Central memory CD4-positive, alpha-beta T cell (primary cell): Measurements from ENCODE around the gene UBE2H.

Source experiments
- DNase-seq: peaks from one replicate; pipeline ENCODE4 v3.0.0; 2022

Gene UBE2H

DNA sequence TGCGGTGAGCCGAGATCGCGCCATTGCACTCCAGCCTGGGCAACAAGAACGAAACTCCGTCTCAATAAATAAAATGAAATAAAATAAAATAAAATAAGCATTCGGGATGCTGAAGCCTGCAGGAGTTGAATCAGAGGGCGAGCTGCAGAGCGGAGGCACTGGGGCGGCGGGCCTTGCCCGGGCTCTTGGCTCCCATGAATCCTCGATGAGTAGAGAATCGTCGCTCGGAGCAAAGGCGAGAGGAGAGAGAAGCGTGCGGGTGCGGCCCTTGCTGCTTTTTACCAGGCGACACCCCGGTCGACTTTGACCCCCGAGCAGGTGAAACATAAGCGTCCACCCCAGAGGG lies 168.3 kb downstream of the UBE2H start:
- DNase-seq, result no peak

DNA sequence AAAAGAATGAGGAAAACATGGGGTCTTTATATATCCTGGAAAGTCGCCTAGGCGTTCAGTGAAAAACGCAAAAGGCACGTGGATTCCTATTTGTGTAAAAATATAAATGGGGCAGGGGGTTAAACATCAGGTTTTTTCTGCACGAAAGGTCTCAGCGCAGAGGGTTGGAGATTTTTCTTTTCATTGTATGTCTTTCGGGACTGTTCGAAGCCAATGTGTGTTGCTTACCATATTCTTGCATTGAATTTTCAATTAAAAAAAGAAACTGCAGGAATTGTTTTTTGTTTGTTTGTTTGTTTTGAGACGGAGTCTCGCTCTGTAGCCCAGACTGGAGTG lies 169.2 kb downstream of the UBE2H start:
- DNase-seq, result no peak

DNA sequence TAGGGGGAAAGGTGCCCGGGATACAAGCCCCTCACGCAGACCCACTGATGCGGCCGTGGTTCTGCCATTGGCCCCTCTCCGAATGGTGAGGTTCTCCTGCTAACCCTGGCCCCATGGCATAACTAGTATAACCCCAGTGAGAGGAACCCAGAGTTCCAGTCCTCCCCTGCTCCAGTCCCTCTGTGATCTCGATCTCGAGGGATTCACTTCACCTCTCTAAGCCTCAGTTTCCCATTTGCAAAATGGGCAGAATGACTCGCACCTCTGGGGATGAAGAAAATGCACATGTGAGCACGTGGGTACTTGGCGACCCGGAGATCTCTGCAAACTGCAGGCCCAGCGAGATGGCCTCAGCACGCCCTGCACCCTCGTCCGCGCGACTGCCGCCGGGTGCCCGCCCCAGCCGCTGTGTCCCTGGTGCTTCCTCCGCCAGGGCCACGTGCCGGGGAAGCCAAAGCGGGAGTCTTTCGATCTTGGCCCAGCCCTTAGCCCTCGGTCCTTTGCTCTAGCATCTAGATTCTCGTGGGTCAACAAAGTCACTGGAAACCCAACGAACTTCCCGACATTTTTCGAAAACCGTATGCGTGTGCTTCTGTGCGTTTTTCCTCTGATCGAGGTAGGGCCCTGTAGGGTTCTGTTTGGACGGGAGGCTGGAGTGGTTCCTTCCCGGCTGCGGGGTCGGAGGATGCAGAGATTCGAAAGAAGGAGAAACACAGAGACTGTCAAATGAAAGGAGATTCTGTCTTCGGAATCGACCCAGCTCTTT lies 169.8 kb downstream of the UBE2H start:
- no peak for DNase-seq

DNA sequence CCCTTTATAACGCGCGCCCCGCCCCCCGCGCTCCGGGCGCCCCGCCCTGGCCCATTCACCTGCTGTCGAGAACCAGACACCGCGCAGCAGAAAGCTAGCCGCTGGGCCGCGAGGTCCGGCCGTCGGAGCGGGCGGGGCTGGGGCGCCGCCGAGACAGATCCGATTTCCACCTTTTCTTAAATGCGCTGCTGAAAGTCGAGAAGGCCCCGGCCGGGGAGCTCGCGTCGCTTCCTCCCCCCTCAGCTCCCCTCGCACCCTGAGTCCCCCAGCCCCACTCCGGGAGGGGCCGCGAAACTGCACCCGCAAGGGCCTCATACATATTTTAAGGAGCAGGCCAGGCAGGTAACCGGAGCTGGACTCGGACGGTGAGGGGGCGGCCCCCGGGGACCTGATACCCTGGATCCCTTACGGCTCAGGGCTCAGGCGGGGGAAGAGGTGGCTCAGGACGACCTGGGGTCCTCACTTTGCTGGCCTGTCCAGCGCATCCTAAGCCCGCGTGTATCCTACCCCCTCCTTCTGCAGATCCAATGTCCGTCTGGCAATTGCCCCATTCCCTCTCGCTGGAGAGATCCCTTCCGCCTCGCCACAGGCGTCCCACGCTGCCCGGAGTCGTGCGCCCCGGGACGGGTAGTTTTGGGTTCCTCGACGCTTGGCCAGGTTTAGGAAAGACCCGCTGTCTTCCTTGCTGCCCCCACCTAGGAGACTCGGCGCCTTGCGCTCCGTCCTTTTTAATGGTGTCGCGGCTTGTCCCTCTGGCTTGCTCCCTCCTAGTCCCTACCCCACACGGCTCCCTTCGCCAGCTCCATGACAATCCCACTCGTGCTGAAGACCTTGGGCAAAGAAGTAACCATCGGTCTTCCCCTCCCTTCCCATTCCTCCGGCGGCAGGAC lies 170.6 kb downstream of the UBE2H start:
- DNase-seq, result no peak

DNA sequence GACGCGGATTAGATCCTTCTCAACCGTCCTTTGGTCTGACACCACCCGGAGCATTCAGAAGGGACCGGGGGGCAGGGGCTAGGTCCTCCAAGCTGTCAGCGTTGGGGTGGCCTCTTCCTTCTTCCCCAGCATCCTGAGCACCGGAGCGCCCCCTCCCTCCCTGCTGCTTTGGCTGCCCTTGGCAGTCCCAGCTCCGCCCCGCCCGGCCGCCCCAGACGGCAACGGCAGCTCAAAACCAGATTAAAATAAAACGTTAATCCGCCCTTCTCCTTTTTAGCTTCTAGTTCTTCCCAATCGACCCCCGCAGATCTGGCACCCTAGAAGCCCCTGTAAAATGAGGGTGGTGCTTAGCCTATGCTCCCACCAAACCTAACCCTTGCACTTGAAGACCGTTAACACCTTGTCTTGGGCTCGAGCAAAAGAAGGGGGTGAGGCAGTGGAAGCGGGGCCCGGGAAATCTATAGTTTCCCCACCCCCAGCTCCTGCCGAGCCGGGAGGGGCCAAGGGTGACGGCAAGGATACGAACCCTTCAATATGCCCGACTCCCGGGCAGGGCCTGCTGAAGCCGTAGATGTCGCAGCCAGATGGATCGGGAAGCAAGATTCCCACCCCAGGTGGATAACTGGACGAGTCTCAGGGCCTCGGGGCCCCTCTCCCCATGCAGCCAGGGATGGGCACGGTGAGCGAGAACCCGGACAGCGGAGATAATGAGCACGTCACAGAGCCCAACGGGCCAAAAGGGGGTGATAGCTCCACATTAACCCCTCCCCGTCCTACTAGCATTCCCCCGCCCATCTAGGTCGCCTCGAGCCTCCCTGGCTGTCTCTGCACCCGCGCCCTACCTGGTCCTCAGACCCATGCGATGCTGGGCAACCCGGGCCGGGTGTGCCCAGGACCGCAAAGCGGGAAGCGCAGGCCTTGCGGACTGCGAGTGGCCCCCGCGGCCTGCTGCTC lies 171.5 kb downstream of the UBE2H start:
- DNase-seq, result no peak
